ENCODE data around the gene HINFP.

- TF ChIP-seq, protein P1, sequence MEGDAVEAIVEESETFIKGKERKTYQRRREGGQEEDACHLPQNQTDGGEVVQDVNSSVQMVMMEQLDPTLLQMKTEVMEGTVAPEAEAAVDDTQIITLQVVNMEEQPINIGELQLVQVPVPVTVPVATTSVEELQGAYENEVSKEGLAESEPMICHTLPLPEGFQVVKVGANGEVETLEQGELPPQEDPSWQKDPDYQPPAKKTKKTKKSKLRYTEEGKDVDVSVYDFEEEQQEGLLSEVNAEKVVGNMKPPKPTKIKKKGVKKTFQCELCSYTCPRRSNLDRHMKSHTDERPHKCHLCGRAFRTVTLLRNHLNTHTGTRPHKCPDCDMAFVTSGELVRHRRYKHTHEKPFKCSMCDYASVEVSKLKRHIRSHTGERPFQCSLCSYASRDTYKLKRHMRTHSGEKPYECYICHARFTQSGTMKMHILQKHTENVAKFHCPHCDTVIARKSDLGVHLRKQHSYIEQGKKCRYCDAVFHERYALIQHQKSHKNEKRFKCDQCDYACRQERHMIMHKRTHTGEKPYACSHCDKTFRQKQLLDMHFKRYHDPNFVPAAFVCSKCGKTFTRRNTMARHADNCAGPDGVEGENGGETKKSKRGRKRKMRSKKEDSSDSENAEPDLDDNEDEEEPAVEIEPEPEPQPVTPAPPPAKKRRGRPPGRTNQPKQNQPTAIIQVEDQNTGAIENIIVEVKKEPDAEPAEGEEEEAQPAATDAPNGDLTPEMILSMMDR (conservative IDR thresholded peaks at IDR 0.05; ENCODE audit: low read length): no peak
- no peak for TF ChIP-seq EZH2phosphoT487 (IDR thresholded peaks at IDR 0.05; ENCODE audit: borderline replicate concordance)
These were observed 5.2 kb upstream of the HINFP start for GRCh38 chr11:119116235-119116594.
